Measurements from ENCODE around the gene VPS29.
"Not testable (repeated sequence)": the region's sequence is repeated elsewhere in the genome, so short reads cannot be mapped to it uniquely, and the experiment has no call there.

The VPS29 gene

DNA sequence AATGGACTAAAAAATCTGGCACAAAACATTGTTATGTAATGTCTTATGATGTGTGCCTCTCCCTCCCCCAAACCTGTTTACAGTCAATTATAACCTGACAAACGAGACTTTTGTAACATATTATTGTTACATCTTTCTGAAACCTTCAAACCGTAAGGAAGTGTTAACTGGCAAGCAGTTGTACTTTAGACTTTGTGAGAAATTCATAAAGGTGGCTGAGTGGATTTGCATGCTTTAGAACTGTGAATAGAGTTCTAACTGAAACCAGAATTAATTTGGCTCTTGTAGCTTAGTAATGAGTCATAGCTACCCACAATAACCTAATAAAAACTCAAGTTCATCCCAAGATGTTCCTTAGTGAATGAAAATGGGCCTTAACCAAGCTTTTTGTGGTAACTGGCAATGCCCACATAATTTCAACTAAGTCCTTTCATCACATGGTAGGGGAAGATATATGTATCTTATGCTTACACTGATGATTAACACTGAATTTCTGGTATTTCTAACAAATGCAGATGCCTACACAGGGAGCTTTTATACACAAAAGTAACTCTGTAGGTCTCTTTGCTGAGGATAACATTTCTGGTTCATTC lies 29.9 kb upstream of the VPS29 start:
- Histone ChIP-seq H3K4me1 (no peaks in the 10 kb centered on the region), H3K4me3 (ENCODE audit: low read depth, low read length) (no peak overlapping the region), H3K36me3 (peaks cover 2% of the 10 kb centered on the region), H3K27me3 (no peaks in the 10 kb centered on the region), H3K9me3 (no peaks in the 10 kb centered on the region)
- DNase-seq: no peak
- no peak for TF ChIP-seq CTCF (IDR thresholded peaks at IDR 0.05; ENCODE audit: low read depth, low read length)

DNA sequence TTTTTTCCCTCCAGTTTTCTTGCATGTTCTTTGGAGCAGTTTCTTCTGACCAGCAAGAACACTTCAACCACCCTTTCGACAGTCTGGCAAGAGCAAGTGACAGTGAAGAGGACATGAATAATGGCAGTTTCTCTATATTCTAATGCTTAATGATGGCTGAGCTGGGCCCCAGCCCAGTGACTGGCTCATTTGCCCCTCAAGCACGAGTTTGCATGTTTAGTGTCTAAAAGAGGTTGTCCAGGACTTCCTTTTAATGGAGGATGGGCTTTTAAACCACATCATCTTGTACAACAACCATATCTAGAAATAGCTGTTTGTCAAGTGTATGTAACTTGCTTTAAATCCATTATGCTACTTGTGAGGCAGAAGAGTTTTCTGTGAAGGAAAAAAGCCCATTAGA lies 28.6 kb upstream of the VPS29 start:
- TF ChIP-seq CTCF (IDR thresholded peaks at IDR 0.05; ENCODE audit: low read depth, low read length): no peak

DNA sequence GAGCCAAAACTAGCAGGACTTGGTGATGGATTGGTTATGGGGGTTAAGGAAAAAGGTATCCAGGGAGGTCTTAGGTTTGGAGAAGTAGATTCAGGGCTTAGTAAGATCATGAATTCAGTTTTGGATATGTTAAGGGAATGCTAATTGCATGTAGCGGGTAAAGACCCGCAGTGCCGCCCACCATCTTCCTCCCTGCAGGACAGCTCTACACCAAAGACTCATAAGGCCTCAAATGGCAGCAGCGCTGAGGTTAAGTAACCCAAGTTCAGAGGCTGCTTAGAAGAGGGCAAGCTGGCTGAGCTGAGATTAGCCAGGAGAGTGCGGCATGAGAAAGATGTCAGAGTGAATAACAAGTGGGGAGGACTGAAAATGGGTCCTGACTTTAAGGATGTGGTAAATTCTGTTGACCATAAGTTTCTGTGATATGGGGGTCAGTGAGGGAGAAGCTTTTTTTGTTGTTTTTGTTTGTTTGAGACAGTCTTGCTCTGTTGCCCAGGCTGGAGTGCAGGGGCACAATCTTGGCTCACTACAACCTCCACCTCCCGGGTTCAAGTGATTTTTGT lies 26.4 kb upstream of the VPS29 start:
- no peak for DNase-seq
- Histone ChIP-seq H3K4me3 (ENCODE audit: low read depth, low read length) (no peak overlapping the region), H3K4me1 (no peaks in the 10 kb centered on the region), H3K9me3 (no peaks in the 10 kb centered on the region), H3K27me3 (no peaks in the 10 kb centered on the region), H3K36me3 (no peaks in the 10 kb centered on the region)
- TF ChIP-seq CTCF (IDR thresholded peaks at IDR 0.05; ENCODE audit: low read depth, low read length): no peak

More for the DNA sequence above, 28.6 kb upstream of the VPS29 start:
- Histone ChIP-seq H3K4me3 (ENCODE audit: low read depth, low read length) (no peak overlapping the region), H3K27me3 (no peaks in the 10 kb centered on the region), H3K4me1 (no peaks in the 10 kb centered on the region), H3K9me3 (no peaks in the 10 kb centered on the region), H3K36me3 (no peaks in the 10 kb centered on the region; the same call in 1 of the 2 replicates)
- no peak for DNase-seq

- not testable (repeated sequence) for DNase-seq; H3K27me3 ChIP-seq; H3K9me3 ChIP-seq; H3K36me3 ChIP-seq; H3K4me3 ChIP-seq (ENCODE audit: low read depth, low read length); H3K4me1 ChIP-seq
These were observed 19.2 kb upstream of the VPS29 start for GRCh38 chr12:110520876-110521712.

DNA sequence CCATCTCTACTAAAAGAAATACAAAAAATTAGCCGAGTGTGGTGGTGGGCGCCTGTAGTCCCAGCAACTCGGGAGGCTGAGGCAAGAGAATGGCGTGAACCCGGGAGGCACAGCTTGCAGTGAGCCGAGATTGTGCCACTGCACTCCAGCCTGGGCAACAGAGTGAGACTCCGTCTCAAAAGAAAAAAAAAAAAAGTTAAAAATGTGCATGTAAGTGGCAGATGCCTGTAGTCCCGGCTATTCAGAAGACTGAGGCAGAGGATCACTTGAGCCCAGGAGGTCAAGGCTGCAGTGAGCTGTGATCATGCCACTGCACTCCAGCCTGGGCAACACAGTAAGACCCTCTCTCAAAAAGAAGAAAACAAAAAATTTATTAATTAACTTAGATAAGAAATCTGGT lies 16.1 kb upstream of the VPS29 start:
- H3K36me3 ChIP-seq: not testable (repeated sequence)

GRCh38 chr12:110516995-110517394 lies 15.1 kb upstream of the VPS29 start:
- no peak for TF ChIP-seq CTCF (IDR thresholded peaks at IDR 0.05; ENCODE audit: low read depth, low read length)
- H3K4me1 ChIP-seq: no peaks in the 10 kb centered on the region
- H3K9me3 ChIP-seq: no peaks in the 10 kb centered on the region
- no peaks in the 10 kb centered on the region for H3K36me3 ChIP-seq
- no peak overlapping the region for H3K4me3 ChIP-seq (ENCODE audit: low read depth, low read length)
- no peak for DNase-seq
- no peaks in the 10 kb centered on the region for H3K27me3 ChIP-seq

More for the DNA sequence above, 16.1 kb upstream of the VPS29 start:
- H3K4me3 ChIP-seq (ENCODE audit: low read depth, low read length); DNase-seq; H3K9me3 ChIP-seq; H3K27me3 ChIP-seq; H3K4me1 ChIP-seq: not testable (repeated sequence)

DNA sequence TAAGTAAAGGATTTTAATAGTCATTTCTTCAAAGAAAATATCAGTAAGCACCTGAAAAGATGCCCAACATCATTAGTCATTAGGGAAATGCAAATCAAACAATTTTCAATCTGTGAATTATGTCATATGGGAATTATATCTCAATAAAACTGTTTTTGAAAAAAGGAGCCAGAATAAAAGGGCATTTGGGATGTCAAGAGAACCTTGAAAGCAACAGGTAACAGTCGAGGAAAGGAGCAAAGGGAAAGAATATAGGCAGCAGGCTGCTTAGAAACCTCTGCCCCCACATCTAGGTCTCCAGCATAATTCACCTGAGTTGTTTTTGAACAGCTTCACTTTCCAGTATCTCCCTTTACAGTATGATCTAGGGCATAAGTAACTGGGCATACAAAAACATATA lies 12.5 kb upstream of the VPS29 start:
- H3K27me3 ChIP-seq: no peaks in the 10 kb centered on the region
- H3K4me3 ChIP-seq (ENCODE audit: low read depth, low read length): no peak overlapping the region
- H3K9me3 ChIP-seq: no peaks in the 10 kb centered on the region
- no peaks in the 10 kb centered on the region for H3K36me3 ChIP-seq
- TF ChIP-seq CTCF (IDR thresholded peaks at IDR 0.05; ENCODE audit: low read depth, low read length): no peak
- H3K4me1 ChIP-seq: no peaks in the 10 kb centered on the region
- no peak for DNase-seq
